HCT116 (cell line): ENCODE measurements around the gene CAMKK1.

Experiments used
- ELF1 ChIP-seq: IDR thresholded peaks from 2 replicates; pipeline ENCODE4 v1.6.1; 2012; ENCODE audit warnings: low read depth, borderline replicate concordance
- EZH2phosphoT487 ChIP-seq: fragments of 200-600 bp; IDR thresholded peaks from 2 replicates; pipeline ENCODE4 v1.6.1; 2018; ENCODE audit warnings: antibody characterized with exemption, borderline replicate concordance
- POLR2A ChIP-seq: IDR thresholded peaks from 2 replicates; pipeline ENCODE4 v1.7.0; 2011; ENCODE audit warnings: borderline replicate concordance; ENCODE audit not compliant: insufficient read depth, insufficient read length; ENCODE audit errors: extremely low read depth
- RAD21 ChIP-seq: IDR thresholded peaks from 2 replicates; pipeline ENCODE4 v1.6.1; 2012; ENCODE audit warnings: low read depth, mild to moderate bottlenecking
- TF ChIP-seq, protein P1 (sequence below), 3 experiments: fragments of 200-600 bp in 1 of 3; sonication (generic) in 1 of 3; IDR thresholded peaks in 2 of 3; conservative IDR thresholded peaks in 1 of 3; 2 replicates each; pipeline ENCODE4 v1.5.1; 2012 to 2017; ENCODE audit warnings: low read depth in 2 of 3, low read length in 2 of 3, antibody characterized with exemption in 1 of 3, borderline replicate concordance in 1 of 3, control low read depth in 1 of 3, mild to moderate bottlenecking in 1 of 3, mixed read lengths in 1 of 3, mixed run types in 1 of 3, moderate library complexity in 1 of 3; ENCODE audit not compliant: insufficient read depth in 1 of 3
- TF ChIP-seq, protein P2 (sequence below): IDR thresholded peaks from 2 replicates; pipeline ENCODE4 v1.6.1; 2012

DNA sequence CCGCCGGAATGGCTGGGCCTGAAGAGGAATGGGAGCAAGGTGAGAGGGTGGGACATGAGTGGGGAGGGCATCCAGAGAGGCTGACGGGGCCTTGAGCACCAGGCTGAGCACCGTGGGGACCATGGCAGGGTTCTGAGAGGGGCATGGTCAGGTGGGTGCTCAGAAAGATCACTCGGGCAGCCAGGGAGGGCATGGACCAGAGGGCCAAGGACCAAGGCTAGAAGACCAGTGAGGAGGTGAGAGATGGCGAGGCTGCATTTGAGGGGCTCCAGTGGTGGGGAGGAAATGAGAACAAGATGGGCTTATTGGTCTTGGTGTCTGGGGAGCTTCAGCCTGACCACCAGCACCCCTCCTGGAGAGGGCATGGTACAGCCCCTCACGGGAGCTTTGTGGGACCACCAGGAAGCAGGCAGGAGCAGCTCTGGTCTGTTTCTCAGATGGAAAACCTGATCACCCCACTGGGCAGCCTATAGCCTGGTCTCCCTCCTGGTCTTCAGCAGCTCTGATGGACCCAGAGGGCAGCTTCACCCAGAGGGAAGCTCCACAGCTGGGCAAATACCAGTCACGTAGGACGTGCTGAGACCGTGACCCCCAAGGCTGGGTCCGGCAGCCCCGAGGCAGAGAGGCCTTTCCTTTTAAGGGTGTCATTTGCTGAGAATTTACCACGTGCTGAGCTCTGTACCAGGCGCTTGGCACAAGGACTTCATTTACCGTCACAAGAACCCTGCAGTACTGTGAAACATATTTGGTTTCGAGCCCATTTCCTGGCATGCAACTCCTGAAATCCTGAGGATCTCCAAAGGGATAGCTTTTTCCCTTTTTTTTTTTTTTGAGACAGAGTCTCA, 35.4 kb downstream of the CAMKK1 start:
- TF ChIP-seq, protein P1, sequence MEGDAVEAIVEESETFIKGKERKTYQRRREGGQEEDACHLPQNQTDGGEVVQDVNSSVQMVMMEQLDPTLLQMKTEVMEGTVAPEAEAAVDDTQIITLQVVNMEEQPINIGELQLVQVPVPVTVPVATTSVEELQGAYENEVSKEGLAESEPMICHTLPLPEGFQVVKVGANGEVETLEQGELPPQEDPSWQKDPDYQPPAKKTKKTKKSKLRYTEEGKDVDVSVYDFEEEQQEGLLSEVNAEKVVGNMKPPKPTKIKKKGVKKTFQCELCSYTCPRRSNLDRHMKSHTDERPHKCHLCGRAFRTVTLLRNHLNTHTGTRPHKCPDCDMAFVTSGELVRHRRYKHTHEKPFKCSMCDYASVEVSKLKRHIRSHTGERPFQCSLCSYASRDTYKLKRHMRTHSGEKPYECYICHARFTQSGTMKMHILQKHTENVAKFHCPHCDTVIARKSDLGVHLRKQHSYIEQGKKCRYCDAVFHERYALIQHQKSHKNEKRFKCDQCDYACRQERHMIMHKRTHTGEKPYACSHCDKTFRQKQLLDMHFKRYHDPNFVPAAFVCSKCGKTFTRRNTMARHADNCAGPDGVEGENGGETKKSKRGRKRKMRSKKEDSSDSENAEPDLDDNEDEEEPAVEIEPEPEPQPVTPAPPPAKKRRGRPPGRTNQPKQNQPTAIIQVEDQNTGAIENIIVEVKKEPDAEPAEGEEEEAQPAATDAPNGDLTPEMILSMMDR (IDR thresholded peaks at IDR 0.05 in 2 of 3, conservative IDR thresholded peaks at IDR 0.05 in 1 of 3; ENCODE audit: borderline replicate concordance in 1 of 3, insufficient read depth in 1 of 3, low read depth in 2 of 3, low read length in 2 of 3): no peak
- TF ChIP-seq ELF1: no peak
- TF ChIP-seq, protein P2, sequence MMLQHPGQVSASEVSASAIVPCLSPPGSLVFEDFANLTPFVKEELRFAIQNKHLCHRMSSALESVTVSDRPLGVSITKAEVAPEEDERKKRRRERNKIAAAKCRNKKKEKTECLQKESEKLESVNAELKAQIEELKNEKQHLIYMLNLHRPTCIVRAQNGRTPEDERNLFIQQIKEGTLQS: no peak
- TF ChIP-seq POLR2A: no peak
- no peak for TF ChIP-seq EZH2phosphoT487
- TF ChIP-seq RAD21: no peak
